CD4-positive, alpha-beta T cell treated with Interleukin-17A for 4 hours (primary cell): ENCODE results near the gene TMEM150B.

Experiments
- DNase-seq: peaks from one replicate; pipeline ENCODE4 v3.0.0-alpha.2; 2020; ENCODE audit warnings: mixed read lengths

The TMEM150B gene

GRCh38 chr19:55325172-55325571 is at the start of gene TMEM150B:
Gene TMEM150B, minus strand, starts transcription at chr19:55325341. Its CDS starts 4,305 bp downstream, at chr19:55321036.
- no peak for DNase-seq

- DNase-seq = no peak
Observed at GRCh38 chr19:55373993-55374757, 49.0 kb upstream of the TMEM150B start.

- no peak for DNase-seq
Observed at GRCh38 chr19:55373306-55373992, 48.3 kb upstream of the TMEM150B start.

- no peak for DNase-seq
Observed at GRCh38 chr19:55372316-55373081, 47.4 kb upstream of the TMEM150B start.

GRCh38 chr19:55370305-55370988 is 45.3 kb upstream of the TMEM150B start, which contains the start of gene IL11:
Gene IL11, minus strand, starts transcription at chr19:55370463. Its CDS starts 153 bp downstream, at chr19:55370310.
- DNase-seq = no peak

- DNase-seq = peak; percentile 51
Observed at GRCh38 chr19:55369653-55370304, 44.6 kb upstream of the TMEM150B start.

- peak; percentile 20 for DNase-seq
Observed at GRCh38 chr19:55368701-55369563, 43.8 kb upstream of the TMEM150B start.

GRCh38 chr19:55368106-55368505 is 43.0 kb upstream of the TMEM150B start:
- DNase-seq = no peak

GRCh38 chr19:55366790-55367189 is 41.6 kb upstream of the TMEM150B start:
- DNase-seq = no peak

- DNase-seq = no peak
Observed at GRCh38 chr19:55365964-55366363, 40.8 kb upstream of the TMEM150B start.

GRCh38 chr19:55365245-55365644 is 40.1 kb upstream of the TMEM150B start:
- no peak for DNase-seq

- DNase-seq = no peak
Observed at GRCh38 chr19:55362990-55363716, 38.0 kb upstream of the TMEM150B start, which contains the start of gene GARIN5B. Gene GARIN5B, minus strand, starts transcription at chr19:55363260. Its CDS starts 194 bp downstream, at chr19:55363066.

GRCh38 chr19:55362174-55362989 is 37.2 kb upstream of the TMEM150B start:
- no peak for DNase-seq

GRCh38 chr19:55360902-55361301 is 35.8 kb upstream of the TMEM150B start:
- no peak for DNase-seq

GRCh38 chr19:55358943-55359908 is 34.1 kb upstream of the TMEM150B start:
- DNase-seq = no peak

GRCh38 chr19:55358493-55358892 is 33.4 kb upstream of the TMEM150B start:
- no peak for DNase-seq

GRCh38 chr19:55355213-55355821 is 30.2 kb upstream of the TMEM150B start:
- peak; percentile 15 for DNase-seq
